NCI-H1436 treated with DMSO at 0.1 percent for 48 hours (cell line): Measurements from ENCODE around the gene PFKFB3.

ENCODE experiments used
- DNase-seq: peaks from one replicate; lab custom pipeline; 2025; lab: John Stamatoyannopoulos, UW

Gene PFKFB3

DNA sequence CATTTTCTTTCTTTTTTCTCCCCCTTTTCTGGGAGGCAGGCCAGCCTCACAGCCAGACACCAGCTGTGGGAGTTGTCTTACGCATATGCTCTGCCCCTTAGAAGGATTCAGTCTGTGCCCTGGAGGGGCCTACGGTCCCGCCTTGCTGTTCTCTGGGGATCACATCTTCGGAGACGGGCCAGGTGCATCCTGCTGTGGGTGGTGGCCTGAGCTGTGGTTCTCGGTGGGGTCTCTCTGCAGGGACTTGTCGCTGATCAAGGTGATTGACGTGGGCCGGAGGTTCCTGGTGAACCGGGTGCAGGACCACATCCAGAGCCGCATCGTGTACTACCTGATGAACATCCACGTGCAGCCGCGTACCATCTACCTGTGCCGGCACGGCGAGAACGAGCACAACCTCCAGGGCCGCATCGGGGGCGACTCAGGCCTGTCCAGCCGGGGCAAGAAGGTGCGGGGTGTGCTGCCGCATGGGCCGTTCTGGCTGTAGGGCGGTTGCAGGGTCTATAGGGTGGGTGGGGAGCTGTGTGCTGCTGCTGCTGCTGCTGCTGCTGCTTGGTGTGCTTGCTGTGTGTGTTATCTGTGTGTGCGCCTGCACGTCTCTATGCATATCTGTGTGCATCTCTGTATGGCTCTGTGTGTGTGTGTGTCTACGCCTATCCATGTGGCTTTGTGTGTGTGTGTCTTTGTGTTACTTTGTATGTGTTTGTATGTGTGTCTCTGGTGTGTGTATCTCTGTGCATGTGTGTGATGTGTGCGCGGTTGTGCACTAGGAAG is 17.9 kb downstream of the PFKFB3 start:
- no peak for DNase-seq

DNA sequence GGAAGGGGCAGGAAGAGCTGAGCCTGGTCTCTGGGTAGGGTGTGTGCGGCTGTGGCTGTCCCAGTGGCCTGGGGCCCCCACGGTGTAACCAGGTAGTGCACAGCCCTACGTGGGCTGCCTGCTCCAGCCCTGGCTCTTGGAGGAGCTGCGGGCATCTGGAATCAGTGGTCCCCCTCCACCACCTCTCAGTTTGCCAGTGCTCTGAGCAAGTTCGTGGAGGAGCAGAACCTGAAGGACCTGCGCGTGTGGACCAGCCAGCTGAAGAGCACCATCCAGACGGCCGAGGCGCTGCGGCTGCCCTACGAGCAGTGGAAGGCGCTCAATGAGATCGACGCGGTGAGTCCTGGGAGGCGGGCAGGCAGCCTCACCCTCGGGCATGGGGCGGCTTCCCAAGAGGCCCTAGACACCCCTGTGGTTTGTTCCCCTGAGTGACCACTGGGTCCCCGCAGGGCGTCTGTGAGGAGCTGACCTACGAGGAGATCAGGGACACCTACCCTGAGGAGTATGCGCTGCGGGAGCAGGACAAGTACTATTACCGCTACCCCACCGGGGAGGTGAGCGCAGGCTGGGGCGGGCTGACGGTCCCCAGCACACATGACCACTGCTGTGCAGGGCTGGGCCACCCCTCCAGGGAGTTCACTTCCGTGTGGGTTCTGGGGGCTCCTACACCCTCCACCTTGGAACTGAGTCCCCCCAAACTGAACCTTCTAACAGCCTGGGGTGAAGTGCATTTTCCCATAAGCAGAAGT is 18.6 kb downstream of the PFKFB3 start:
- no peak for DNase-seq

- no peak for DNase-seq
These were observed 19.4 kb downstream of the PFKFB3 start for GRCh38 chr10:6221971-6222751.

DNA sequence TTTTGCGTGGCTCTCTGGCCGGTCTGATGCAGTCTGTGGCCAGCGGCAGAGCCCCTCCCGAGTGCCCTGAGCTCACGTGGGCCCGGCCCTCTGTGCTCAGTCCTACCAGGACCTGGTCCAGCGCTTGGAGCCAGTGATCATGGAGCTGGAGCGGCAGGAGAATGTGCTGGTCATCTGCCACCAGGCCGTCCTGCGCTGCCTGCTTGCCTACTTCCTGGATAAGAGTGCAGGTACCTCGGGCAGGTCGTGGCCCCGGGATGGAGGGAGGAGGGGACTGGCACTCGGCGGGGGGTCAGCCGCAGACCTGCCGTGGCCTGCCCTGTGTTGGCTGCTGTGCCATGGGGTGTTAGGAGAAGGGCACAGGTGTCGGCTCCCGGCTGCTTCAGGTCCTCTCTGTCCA is 20.0 kb downstream of the PFKFB3 start:
- no peak for DNase-seq

DNA sequence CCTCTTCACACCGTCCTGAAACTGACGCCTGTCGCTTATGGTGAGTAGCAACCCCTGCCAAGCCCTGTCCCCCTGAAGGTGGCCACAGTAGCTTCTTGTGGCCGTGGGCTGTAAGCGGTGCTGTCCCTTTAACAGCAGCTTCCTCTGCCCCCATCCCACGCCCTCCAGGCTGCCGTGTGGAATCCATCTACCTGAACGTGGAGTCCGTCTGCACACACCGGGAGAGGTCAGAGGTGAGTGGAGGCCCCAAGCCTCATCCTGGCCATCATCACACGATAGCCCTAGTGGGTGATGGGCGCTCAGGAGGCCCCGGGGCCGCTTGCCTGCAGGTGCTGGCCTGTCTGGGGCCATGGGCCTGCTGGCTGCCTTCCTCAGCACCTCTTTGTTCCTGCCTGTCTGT is 21.2 kb downstream of the PFKFB3 start:
- DNase-seq, result no peak

- DNase-seq, result no peak
These were observed 22.0 kb downstream of the PFKFB3 start for GRCh38 chr10:6224781-6225180.

- no peak for DNase-seq
These were observed 22.6 kb downstream of the PFKFB3 start for GRCh38 chr10:6225263-6225814.

GRCh38 chr10:6226216-6226615 is 23.5 kb downstream of the PFKFB3 start:
- DNase-seq, result no peak

- DNase-seq, result no peak
These were observed 24.6 kb downstream of the PFKFB3 start for GRCh38 chr10:6227346-6227745.

- no peak for DNase-seq
These were observed 25.3 kb downstream of the PFKFB3 start for GRCh38 chr10:6228010-6228511.

DNA sequence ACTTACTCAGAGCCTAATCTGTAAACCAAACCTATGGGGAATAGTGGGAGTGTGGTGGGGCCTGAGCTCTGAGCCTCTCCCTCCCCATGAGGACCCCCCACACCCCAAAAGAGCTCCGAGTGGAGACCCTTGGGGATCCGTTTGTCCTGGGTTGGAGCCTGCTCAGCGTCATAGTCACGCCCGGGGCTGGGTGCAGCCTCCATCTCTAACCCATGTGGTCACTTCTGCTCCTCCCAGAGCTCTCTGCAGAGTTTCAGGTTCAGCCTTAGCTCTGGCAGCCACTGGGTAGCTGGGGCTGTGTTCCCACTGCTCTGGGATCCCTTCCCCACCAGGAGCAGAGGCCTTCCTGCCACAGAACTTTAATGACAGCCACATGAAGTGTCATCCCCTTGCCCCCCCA is 25.9 kb downstream of the PFKFB3 start:
- DNase-seq, result no peak

DNA sequence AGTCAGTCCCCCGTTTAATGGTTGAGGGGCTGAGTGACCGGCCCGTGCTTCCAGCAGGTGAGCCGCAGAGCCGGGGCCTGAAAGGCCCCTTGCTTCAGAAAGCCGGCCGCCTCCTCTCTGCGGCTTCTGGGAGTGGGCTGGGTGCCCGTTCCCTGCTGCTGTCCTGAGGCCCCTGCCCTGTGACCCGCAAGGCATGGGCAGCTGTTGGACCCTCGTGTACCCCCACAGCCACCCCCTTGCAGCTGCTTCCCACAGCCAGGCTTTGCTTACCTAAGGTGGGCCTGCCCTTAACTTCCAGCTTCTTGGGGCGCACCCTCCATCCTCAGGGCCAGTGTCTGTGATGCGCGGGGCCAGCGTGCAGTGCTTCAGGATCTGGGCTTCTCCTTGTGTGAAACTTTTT is 26.6 kb downstream of the PFKFB3 start:
- no peak for DNase-seq

DNA sequence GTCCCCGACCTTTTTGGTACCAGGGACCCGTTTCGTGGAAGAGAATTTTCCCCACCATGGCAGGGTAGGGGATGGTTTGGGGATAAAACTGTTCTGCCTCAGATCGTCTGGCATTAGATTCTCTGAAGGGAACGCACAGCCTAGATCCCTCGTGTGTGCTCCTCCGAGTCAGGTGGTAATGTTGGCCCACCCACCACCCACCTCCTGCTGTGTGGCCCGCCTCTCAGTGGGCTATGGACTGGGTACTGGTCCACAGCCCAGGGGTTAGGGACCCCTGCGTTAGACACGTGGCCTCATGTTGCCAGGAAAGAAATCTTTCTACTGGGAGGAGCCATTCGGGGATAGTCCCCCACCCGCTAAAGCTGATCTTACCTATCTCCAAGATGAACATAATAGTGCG is 27.0 kb downstream of the PFKFB3 start:
- DNase-seq, result no peak

- DNase-seq, result no peak
These were observed 27.6 kb downstream of the PFKFB3 start for GRCh38 chr10:6230315-6230714.

GRCh38 chr10:6231146-6231545 is 28.4 kb downstream of the PFKFB3 start:
- no peak for DNase-seq

- no peak for DNase-seq
These were observed 29.0 kb downstream of the PFKFB3 start for GRCh38 chr10:6231730-6232129.

GRCh38 chr10:6232225-6232807 is 29.6 kb downstream of the PFKFB3 start:
- DNase-seq, result no peak

GRCh38 chr10:6232846-6233724 is 30.4 kb downstream of the PFKFB3 start:
- DNase-seq, result no peak

DNA sequence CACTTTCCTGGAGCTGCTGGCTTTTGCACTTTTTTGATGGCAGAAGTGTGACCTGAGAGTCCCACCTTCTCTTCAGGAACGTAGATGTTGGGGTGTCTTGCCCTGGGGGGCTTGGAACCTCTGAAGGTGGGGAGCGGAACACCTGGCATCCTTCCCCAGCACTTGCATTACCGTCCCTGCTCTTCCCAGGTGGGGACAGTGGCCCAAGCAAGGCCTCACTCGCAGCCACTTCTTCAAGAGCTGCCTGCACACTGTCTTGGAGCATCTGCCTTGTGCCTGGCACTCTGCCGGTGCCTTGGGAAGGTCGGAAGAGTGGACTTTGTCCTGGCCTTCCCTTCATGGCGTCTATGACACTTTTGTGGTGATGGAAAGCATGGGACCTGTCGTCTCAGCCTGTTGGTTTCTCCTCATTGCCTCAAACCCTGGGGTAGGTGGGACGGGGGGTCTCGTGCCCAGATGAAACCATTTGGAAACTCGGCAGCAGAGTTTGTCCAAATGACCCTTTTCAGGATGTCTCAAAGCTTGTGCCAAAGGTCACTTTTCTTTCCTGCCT is 31.1 kb downstream of the PFKFB3 start:
- DNase-seq, result no peak

GRCh38 chr10:6234371-6234770 is 31.6 kb downstream of the PFKFB3 start:
- no peak for DNase-seq
